ENCODE data around the gene C19orf85. TPM values are rescaled to one million over a fixed set of nuclear protein-coding genes. Genes with fewer than 3 reads are reported as not detected.
"Not testable (repeated sequence)": the region's sequence is repeated elsewhere in the genome, so short reads cannot be mapped to it uniquely, and the experiment has no call there.

The C19orf85 gene
- polyA plus RNA-seq, 1 donor = not detected

- no CpG with 5 or more reads among the region's 8 CpGs for whole genome bisulfite sequencing (ENCODE audit: insufficient coverage, low lambda C conversion rate)
These were observed 27.7 kb downstream of the C19orf85 start for GRCh38 chr19:55436847-55437246.

GRCh38 chr19:55435020-55435419, 29.5 kb downstream of the C19orf85 start:
- no peak overlapping the region for H3K4me3 ChIP-seq (ENCODE audit: low read length)
- H3K9me3 ChIP-seq (ENCODE audit: control insufficient read depth, low read depth, low read length) = peaks cover 7% of the 10 kb centered on the region
- DNase-seq = no peak
- H3K27me3 ChIP-seq (ENCODE audit: control insufficient read depth, insufficient read depth, low read length) = peaks cover 49% of the 10 kb centered on the region
- no peaks in the 10 kb centered on the region for H3K36me3 ChIP-seq (ENCODE audit: control insufficient read depth, insufficient read depth, low read length)
- WGBS (ENCODE audit: insufficient coverage, low lambda C conversion rate) = no CpG with 5 or more reads among the region's 4 CpGs
- H3K27ac ChIP-seq (ENCODE audit: low read length) = no peak overlapping the region
- no peaks in the 10 kb centered on the region for H3K4me1 ChIP-seq (ENCODE audit: control insufficient read depth, insufficient read depth, low read length)

More at GRCh38 chr19:55436847-55437246, 27.7 kb downstream of the C19orf85 start:
- Histone ChIP-seq H3K4me1 (ENCODE audit: control insufficient read depth, insufficient read depth, low read length) (peaks cover 4% of the 10 kb centered on the region), H3K4me3 (ENCODE audit: low read length) (no peak overlapping the region), H3K27ac (ENCODE audit: low read length) (no peak overlapping the region), H3K9me3 (ENCODE audit: control insufficient read depth, low read depth, low read length) (peaks cover 15% of the 10 kb centered on the region), H3K36me3 (ENCODE audit: control insufficient read depth, insufficient read depth, low read length) (no peaks in the 10 kb centered on the region), H3K27me3 (ENCODE audit: control insufficient read depth, insufficient read depth, low read length) (peaks cover 63% of the 10 kb centered on the region)
- DNase-seq = no peak

- DNase-seq = no peak
- H3K27ac ChIP-seq (ENCODE audit: low read length) = no peak overlapping the region
- H3K4me1 ChIP-seq (ENCODE audit: control insufficient read depth, insufficient read depth, low read length) = no peaks in the 10 kb centered on the region
- no CpG with 5 or more reads among the region's 4 CpGs for WGBS (ENCODE audit: insufficient coverage, low lambda C conversion rate)
- peaks cover 7% of the 10 kb centered on the region for H3K9me3 ChIP-seq (ENCODE audit: control insufficient read depth, low read depth, low read length)
- H3K4me3 ChIP-seq (ENCODE audit: low read length) = no peak overlapping the region
- H3K36me3 ChIP-seq (ENCODE audit: control insufficient read depth, insufficient read depth, low read length) = no peaks in the 10 kb centered on the region
- H3K27me3 ChIP-seq (ENCODE audit: control insufficient read depth, insufficient read depth, low read length) = peaks cover 43% of the 10 kb centered on the region
These were observed 30.1 kb downstream of the C19orf85 start for GRCh38 chr19:55434356-55434919.

GRCh38 chr19:55433292-55433691, 31.3 kb downstream of the C19orf85 start:
- no CpG with 5 or more reads among the region's 48 CpGs for WGBS (ENCODE audit: insufficient coverage, low lambda C conversion rate)
- H3K27me3 ChIP-seq (ENCODE audit: control insufficient read depth, insufficient read depth, low read length) = peaks cover 39% of the 10 kb centered on the region
- H3K9me3 ChIP-seq (ENCODE audit: control insufficient read depth, low read depth, low read length) = peaks cover 7% of the 10 kb centered on the region
- H3K36me3 ChIP-seq (ENCODE audit: control insufficient read depth, insufficient read depth, low read length) = no peaks in the 10 kb centered on the region
- H3K4me3 ChIP-seq (ENCODE audit: low read length) = no peak overlapping the region
- no peaks in the 10 kb centered on the region for H3K4me1 ChIP-seq (ENCODE audit: control insufficient read depth, insufficient read depth, low read length)
- no peak overlapping the region for H3K27ac ChIP-seq (ENCODE audit: low read length)
- DNase-seq = no peak

DNA sequence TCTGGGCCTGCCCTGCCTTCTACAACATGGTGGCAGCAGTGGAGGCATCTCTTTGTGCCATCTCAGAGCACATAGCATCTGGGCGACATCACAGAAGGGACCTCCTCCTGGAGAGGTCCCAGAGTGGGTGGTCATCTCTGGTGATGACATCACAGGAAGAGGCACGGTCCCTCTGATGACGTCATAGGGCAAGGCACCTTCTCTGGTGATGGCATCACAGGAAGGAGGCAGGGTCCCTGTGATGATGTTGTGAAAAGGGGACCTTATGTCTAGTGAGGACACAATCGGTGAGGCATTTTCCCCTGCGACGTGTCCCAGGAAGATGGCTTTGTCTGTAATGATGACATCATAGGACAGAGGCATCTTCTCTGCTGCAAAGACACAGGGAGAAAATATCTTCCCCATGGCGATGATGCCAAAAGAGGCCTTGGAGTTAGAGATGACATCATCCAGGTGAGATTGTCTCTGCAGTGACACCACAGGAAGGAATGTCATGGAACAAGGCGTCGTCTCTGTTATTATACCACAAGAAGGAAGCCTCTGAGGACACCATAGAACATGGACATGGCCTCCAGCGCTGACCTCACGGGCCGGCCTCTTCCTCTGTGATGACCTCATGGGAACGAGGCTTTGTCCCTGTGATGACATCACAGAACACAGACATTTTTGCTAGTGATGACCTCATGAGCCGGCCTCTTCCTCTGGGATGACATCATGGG, 32.2 kb downstream of the C19orf85 start:
- Histone ChIP-seq H3K27me3 (ENCODE audit: control insufficient read depth, insufficient read depth, low read length) (peaks cover 36% of the 10 kb centered on the region), H3K36me3 (ENCODE audit: control insufficient read depth, insufficient read depth, low read length) (no peaks in the 10 kb centered on the region), H3K4me1 (ENCODE audit: control insufficient read depth, insufficient read depth, low read length) (no peaks in the 10 kb centered on the region), H3K27ac (ENCODE audit: low read length) (no peak overlapping the region), H3K4me3 (ENCODE audit: low read length) (no peak overlapping the region), H3K9me3 (ENCODE audit: control insufficient read depth, low read depth, low read length) (peaks cover 7% of the 10 kb centered on the region)
- DNase-seq = no peak
- WGBS (ENCODE audit: insufficient coverage, low lambda C conversion rate) = no CpG with 5 or more reads among the region's 14 CpGs

GRCh38 chr19:55431183-55431582, 33.4 kb downstream of the C19orf85 start:
- Histone ChIP-seq H3K27ac (ENCODE audit: low read length) (no peak overlapping the region), H3K36me3 (ENCODE audit: control insufficient read depth, insufficient read depth, low read length) (no peaks in the 10 kb centered on the region), H3K4me3 (ENCODE audit: low read length) (no peak overlapping the region), H3K9me3 (ENCODE audit: control insufficient read depth, low read depth, low read length) (peaks cover 7% of the 10 kb centered on the region), H3K4me1 (ENCODE audit: control insufficient read depth, insufficient read depth, low read length) (no peaks in the 10 kb centered on the region), H3K27me3 (ENCODE audit: control insufficient read depth, insufficient read depth, low read length) (peaks cover 33% of the 10 kb centered on the region)
- WGBS (ENCODE audit: insufficient coverage, low lambda C conversion rate) = 100% methylated on average over 1 of the region's 1 CpG
- no peak for DNase-seq

DNA sequence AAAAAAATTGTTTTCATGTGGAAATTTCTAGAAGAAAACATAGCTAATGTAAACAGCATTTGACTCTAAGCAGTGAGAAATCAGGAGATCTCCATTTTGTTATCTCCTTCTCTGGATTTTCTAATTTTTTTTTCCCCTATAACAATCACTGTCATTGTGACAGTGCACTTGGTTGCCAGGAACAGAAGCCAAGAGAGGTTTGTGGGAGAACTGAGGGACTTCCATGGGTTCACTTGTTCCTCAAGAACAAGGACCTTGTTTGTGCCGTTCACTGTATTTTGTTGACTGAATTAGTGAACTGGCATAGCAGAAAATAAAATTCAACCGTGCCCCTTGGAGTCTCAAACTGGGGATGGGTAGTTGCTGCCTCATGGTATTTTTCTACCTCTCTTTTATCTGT, 38.5 kb downstream of the C19orf85 start:
- Histone ChIP-seq H3K4me1 (ENCODE audit: control insufficient read depth, insufficient read depth, low read length) (no peaks in the 10 kb centered on the region), H3K9me3 (ENCODE audit: control insufficient read depth, low read depth, low read length) (no peaks in the 10 kb centered on the region), H3K27me3 (ENCODE audit: control insufficient read depth, insufficient read depth, low read length) (peaks cover 15% of the 10 kb centered on the region), H3K36me3 (ENCODE audit: control insufficient read depth, insufficient read depth, low read length) (no peaks in the 10 kb centered on the region), H3K4me3 (ENCODE audit: low read length) (no peak overlapping the region), H3K27ac (ENCODE audit: low read length) (no peak overlapping the region)
- DNase-seq = no peak
- no CpG with 5 or more reads among the region's 2 CpGs for WGBS (ENCODE audit: insufficient coverage, low lambda C conversion rate)

DNA sequence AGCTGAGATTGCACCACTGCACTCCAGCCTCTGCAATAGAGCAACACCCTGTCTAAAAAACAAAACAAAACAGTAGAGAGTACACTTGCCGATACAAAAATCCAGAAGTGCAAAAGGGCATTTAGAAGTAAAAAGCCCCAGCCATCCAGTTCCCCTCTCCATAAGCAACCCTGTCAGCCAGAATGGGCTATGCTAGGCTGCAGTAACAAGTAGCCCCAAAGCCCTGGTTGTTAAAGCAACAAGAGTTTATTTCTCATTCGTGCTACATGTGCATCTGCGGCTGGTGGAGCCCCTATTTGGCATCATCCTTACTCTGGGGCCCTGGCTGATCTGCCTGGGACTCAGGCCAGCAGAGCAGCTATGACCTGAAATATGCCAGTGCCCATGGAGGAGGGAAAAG, 40.0 kb downstream of the C19orf85 start:
- Histone ChIP-seq H3K4me1 (ENCODE audit: control insufficient read depth, insufficient read depth, low read length) (no peaks in the 10 kb centered on the region), H3K9me3 (ENCODE audit: control insufficient read depth, low read depth, low read length) (no peaks in the 10 kb centered on the region), H3K27ac (ENCODE audit: low read length) (no peak overlapping the region), H3K27me3 (ENCODE audit: control insufficient read depth, insufficient read depth, low read length) (peaks cover 18% of the 10 kb centered on the region), H3K4me3 (ENCODE audit: low read length) (no peak overlapping the region), H3K36me3 (ENCODE audit: control insufficient read depth, insufficient read depth, low read length) (no peaks in the 10 kb centered on the region)
- 71% methylated on average over 1 of the region's 3 CpGs for WGBS (ENCODE audit: insufficient coverage, low lambda C conversion rate)
- DNase-seq = no peak

- Histone ChIP-seq H3K4me1 (ENCODE audit: control insufficient read depth, insufficient read depth, low read length) (no peaks in the 10 kb centered on the region), H3K27me3 (ENCODE audit: control insufficient read depth, insufficient read depth, low read length) (peaks cover 13% of the 10 kb centered on the region), H3K9me3 (ENCODE audit: control insufficient read depth, low read depth, low read length) (no peaks in the 10 kb centered on the region), H3K36me3 (ENCODE audit: control insufficient read depth, insufficient read depth, low read length) (no peaks in the 10 kb centered on the region), H3K27ac (ENCODE audit: low read length) (no peak overlapping the region), H3K4me3 (ENCODE audit: low read length) (no peak overlapping the region)
- 70% methylated on average over 4 of the region's 13 CpGs for WGBS (ENCODE audit: insufficient coverage, low lambda C conversion rate)
- no peak for DNase-seq
These were observed 41.1 kb downstream of the C19orf85 start for GRCh38 chr19:55423225-55424005.

- WGBS (ENCODE audit: insufficient coverage, low lambda C conversion rate) = 100% methylated on average over 1 of the region's 4 CpGs
- not testable (repeated sequence) for DNase-seq
These were observed 43.3 kb downstream of the C19orf85 start for GRCh38 chr19:55421281-55421680.

More at GRCh38 chr19:55421281-55421680, 43.3 kb downstream of the C19orf85 start:
- not testable (repeated sequence) for H3K4me1 ChIP-seq (ENCODE audit: control insufficient read depth, insufficient read depth, low read length); H3K36me3 ChIP-seq (ENCODE audit: control insufficient read depth, insufficient read depth, low read length); H3K27me3 ChIP-seq (ENCODE audit: control insufficient read depth, insufficient read depth, low read length); H3K27ac ChIP-seq (ENCODE audit: low read length); H3K9me3 ChIP-seq (ENCODE audit: control insufficient read depth, low read depth, low read length); H3K4me3 ChIP-seq (ENCODE audit: low read length)

Data from large intestine (tissue), 3 donors.